Left ventricle myocardium inferior (tissue), 1 donor: Measurements from ENCODE around the gene PDE4B. TPM values are rescaled to one million over a fixed set of nuclear protein-coding genes. Genes with fewer than 3 reads are reported as not detected.

Experiments used
- DNase-seq: peaks from one replicate; pipeline ENCODE4 v3.0.0-alpha.2; 2020
- H3K27ac ChIP-seq: fragments of 200-600 bp; replicated peaks from 2 replicates; pipeline ENCODE4 v1.8.0; 2021
- H3K27me3 ChIP-seq: fragments of 200-600 bp; 2 replicates; pipeline ENCODE4 v1.8.0; 2021; ENCODE audit warnings: low read depth
- H3K36me3 ChIP-seq: fragments of 200-600 bp; 2 replicates; pipeline ENCODE4 v1.8.0; 2021
- H3K4me1 ChIP-seq: fragments of 200-600 bp; 2 replicates; pipeline ENCODE4 v1.8.0; 2021
- H3K4me3 ChIP-seq: fragments of 200-600 bp; 2 replicates; pipeline ENCODE4 v1.8.0; 2021; ENCODE audit warnings: mild to moderate bottlenecking, moderate library complexity
- H3K9me3 ChIP-seq: fragments of 200-600 bp; replicated peaks from 2 replicates; pipeline ENCODE4 v1.8.0; 2021
- intact Hi-C: fragments of 100-400 bp; cut with micrococcal nuclease; formaldehyde crosslinking; loops from one replicate; pipeline ENCODE4 v1.11.0; 2022
- total RNA-seq: library from RNA; stranded (reverse); fragmentation: NEBNext Ultra II Directional; extraction: Animal tissue kit (Norgen Biotek cat#: 25700); gene quantifications from one replicate; pipeline ENCODE4 v1.2.1, GENCODE V29; 2021
- TF ChIP-seq, protein P1 (sequence below): fragments of 200-600 bp; IDR thresholded peaks from 2 replicates; pipeline ENCODE4 v1.8.0; 2021; ENCODE audit warnings: antibody characterized with exemption, mild to moderate bottlenecking, borderline replicate concordance
- donor health status: DM: no; HTN: yes; CAD: no; lungs with severe emphysema.

The PDE4B gene
- total RNA-seq, 1 donor from 2014 or later = 3.5 TPM

DNA sequence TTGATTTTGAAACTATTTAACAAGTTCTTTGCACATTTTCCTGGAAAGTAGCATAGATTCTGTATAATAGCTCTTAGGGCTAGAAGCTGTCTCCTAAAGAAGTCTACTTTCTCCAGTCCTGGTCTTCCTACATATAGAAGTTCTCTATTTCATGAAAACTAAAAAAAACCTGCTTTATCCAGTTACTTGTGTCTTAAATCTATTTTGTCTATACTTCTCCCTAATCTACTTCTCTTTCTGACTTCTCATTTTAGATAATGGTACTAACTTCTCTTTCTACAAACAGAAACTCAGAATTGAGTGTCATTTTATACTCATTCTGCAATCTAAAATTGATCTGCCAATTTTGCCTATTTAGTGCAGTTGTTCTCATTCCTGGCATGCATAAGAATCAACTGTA, 28.7 kb downstream of the PDE4B start:
- no peaks in the 10 kb centered on the region for H3K36me3 ChIP-seq
- no peak for DNase-seq
- intact Hi-C loops = no loop called here
- H3K4me3 ChIP-seq = no peak overlapping the region
- H3K27me3 ChIP-seq = peaks cover 13% of the 10 kb centered on the region
- no peaks in the 10 kb centered on the region for H3K4me1 ChIP-seq
- no peaks in the 10 kb centered on the region for H3K9me3 ChIP-seq
- TF ChIP-seq, protein P1, sequence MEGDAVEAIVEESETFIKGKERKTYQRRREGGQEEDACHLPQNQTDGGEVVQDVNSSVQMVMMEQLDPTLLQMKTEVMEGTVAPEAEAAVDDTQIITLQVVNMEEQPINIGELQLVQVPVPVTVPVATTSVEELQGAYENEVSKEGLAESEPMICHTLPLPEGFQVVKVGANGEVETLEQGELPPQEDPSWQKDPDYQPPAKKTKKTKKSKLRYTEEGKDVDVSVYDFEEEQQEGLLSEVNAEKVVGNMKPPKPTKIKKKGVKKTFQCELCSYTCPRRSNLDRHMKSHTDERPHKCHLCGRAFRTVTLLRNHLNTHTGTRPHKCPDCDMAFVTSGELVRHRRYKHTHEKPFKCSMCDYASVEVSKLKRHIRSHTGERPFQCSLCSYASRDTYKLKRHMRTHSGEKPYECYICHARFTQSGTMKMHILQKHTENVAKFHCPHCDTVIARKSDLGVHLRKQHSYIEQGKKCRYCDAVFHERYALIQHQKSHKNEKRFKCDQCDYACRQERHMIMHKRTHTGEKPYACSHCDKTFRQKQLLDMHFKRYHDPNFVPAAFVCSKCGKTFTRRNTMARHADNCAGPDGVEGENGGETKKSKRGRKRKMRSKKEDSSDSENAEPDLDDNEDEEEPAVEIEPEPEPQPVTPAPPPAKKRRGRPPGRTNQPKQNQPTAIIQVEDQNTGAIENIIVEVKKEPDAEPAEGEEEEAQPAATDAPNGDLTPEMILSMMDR = no peak
- no peak overlapping the region for H3K27ac ChIP-seq

DNA sequence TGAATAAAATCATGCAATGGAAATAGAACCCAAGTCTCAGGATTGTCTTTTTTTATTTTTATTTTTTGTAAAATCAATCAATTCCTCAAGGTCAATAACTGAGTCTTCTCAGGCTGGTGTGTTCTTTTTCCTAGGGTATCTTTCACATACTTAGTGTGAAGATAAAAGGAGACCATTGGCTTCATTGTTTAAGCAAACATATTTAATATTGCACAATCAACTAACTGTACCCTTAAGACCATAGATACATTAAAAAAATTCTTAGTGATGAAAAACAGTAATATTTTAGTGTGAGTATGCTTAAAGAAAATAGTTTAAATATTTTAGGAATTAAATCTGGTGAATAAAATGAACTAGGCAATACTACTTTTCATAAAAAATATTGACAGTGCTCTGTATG, 31.4 kb downstream of the PDE4B start:
- H3K27ac ChIP-seq = no peak overlapping the region
- no peaks in the 10 kb centered on the region for H3K9me3 ChIP-seq
- TF ChIP-seq, protein P1 = no peak
- H3K4me3 ChIP-seq = no peak overlapping the region
- no peak for DNase-seq
- no peaks in the 10 kb centered on the region for H3K36me3 ChIP-seq
- H3K27me3 ChIP-seq = peaks cover 16% of the 10 kb centered on the region
- intact Hi-C loops = no loop called here
- H3K4me1 ChIP-seq = no peaks in the 10 kb centered on the region

DNA sequence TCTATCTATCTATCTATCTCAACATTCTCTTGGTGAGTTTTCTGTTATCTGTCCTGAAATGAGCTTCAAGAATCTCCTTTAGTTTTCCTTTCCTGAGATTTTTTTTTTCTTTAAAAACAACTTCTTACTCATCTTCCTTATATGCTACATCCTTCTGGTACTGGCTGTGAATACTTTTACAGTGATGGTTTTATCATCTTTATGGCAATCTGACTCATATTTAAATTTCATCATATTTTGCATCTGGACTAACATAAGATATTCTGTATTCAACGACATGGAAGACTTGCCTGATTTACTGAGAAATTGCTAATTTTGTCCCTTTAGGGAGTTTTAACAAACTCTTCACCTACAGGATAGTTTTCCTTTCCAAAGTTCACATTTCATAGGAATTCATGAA, 33.0 kb downstream of the PDE4B start:
- Histone ChIP-seq H3K4me1 (no peaks in the 10 kb centered on the region), H3K27me3 (peaks cover 16% of the 10 kb centered on the region), H3K27ac (no peak overlapping the region), H3K36me3 (no peaks in the 10 kb centered on the region), H3K4me3 (no peak overlapping the region), H3K9me3 (no peaks in the 10 kb centered on the region)
- TF ChIP-seq, protein P1 = no peak
- intact Hi-C loops = no loop called here
- no peak for DNase-seq

DNA sequence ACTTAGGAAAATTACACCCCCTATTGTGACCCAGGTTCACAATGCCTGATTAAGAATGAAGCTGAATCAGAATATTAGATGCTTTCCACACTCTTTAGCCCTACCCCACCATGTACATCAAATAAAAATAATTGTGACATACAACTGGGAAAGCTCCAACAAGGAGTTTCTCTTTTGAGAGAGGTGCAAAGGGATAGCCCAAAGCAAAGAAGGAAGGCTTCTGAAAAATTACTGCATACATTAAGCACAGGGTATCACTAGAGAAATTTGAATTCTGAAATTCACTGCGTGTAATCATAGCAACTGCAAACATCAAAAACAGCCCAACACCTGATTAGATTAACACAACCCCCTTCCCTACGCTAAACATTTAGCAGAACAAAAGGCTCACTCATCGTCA, 34.1 kb downstream of the PDE4B start:
- intact Hi-C loops = no loop called here
- no peaks in the 10 kb centered on the region for H3K4me1 ChIP-seq

DNA sequence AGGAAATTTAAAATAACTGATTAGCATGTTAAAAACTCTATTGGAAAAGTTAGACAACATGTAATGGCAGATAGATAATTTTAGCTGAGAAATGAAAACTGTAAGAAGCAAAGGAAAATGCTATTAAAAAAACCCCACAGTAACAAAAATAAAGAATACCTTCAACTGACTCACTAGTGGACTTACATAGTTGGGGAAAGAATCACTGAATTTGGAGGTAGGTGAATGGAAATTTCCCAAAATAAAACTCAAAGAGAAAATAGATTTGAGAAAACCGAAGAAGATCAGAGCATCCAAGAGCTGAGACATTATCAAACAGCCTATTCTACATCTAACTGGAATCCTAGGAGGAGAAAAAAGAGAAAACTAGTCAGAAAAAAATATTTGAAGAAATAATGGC, 34.7 kb downstream of the PDE4B start:
- H3K4me3 ChIP-seq = no peak overlapping the region
- H3K4me1 ChIP-seq = no peaks in the 10 kb centered on the region
- TF ChIP-seq, protein P1 = no peak
- intact Hi-C loops = no loop called here
- H3K36me3 ChIP-seq = no peaks in the 10 kb centered on the region
- DNase-seq = no peak
- no peaks in the 10 kb centered on the region for H3K9me3 ChIP-seq
- no peak overlapping the region for H3K27ac ChIP-seq
- H3K27me3 ChIP-seq = peaks cover 16% of the 10 kb centered on the region

More for the DNA sequence above, 34.1 kb downstream of the PDE4B start:
- TF ChIP-seq, protein P1 = no peak
- Histone ChIP-seq H3K9me3 (no peaks in the 10 kb centered on the region), H3K4me3 (no peak overlapping the region), H3K27ac (no peak overlapping the region), H3K27me3 (peaks cover 16% of the 10 kb centered on the region), H3K36me3 (no peaks in the 10 kb centered on the region)
- DNase-seq = no peak

DNA sequence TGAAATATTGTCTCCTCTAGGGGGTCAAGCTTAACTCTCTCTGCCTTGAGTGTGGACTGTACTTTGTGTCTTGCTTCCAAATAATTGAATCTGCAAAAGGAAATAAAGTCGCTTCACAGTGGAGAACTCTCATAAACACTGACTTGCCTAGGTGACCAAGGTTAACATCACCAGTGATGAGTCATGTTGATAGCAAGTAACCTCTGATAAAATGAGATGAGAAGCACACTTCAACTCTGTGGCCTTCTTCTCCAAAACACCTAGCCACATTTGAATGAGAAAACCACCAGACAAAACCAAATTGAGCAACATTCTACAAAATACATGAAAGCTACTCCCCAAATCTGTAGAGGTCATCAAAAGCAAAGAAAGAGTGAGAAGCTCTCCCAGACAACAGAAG, 37.6 kb downstream of the PDE4B start:
- intact Hi-C loops = no loop called here
- Histone ChIP-seq H3K27ac (no peak overlapping the region), H3K36me3 (no peaks in the 10 kb centered on the region), H3K9me3 (no peaks in the 10 kb centered on the region), H3K4me1 (no peaks in the 10 kb centered on the region), H3K4me3 (no peak overlapping the region), H3K27me3 (peaks cover 10% of the 10 kb centered on the region)
- TF ChIP-seq, protein P1 = no peak
- DNase-seq = no peak
